Effector memory CD4-positive, alpha-beta T cell (primary cell): ENCODE results near the gene HAUS8.
"Not testable (repeated sequence)": the region's sequence is repeated elsewhere in the genome, so short reads cannot be mapped to it uniquely, and the experiment has no call there.

Experiments used
- DNase-seq, 3 donors: peaks; one replicate each; pipeline ENCODE4 v3.0.0-alpha.2; 2020
- H3K27ac ChIP-seq: 2 replicates; pipeline ENCODE4 v1.7.0; 2013; ENCODE audit warnings: mild to moderate bottlenecking, low read length, moderate library complexity; ENCODE audit not compliant: insufficient read depth, poor library complexity, severe bottlenecking
- H3K27me3 ChIP-seq: replicated peaks from 2 replicates; pipeline ENCODE4 v1.7.0; 2013; ENCODE audit warnings: mild to moderate bottlenecking, low read length; ENCODE audit not compliant: insufficient read depth, control insufficient read depth, poor library complexity, severe bottlenecking
- H3K36me3 ChIP-seq: 2 replicates; pipeline ENCODE4 v1.7.0; 2013; ENCODE audit warnings: mild to moderate bottlenecking, low read length, moderate library complexity; ENCODE audit not compliant: control insufficient read depth, insufficient read depth
- H3K4me1 ChIP-seq: 2 replicates; pipeline ENCODE4 v1.7.0; 2013; ENCODE audit warnings: low read length, mild to moderate bottlenecking; ENCODE audit not compliant: control insufficient read depth, insufficient read depth, poor library complexity, severe bottlenecking
- H3K4me3 ChIP-seq: 2 replicates; pipeline ENCODE4 v1.7.0; 2013; ENCODE audit warnings: low read length, low read depth, mild to moderate bottlenecking; ENCODE audit not compliant: insufficient read depth, poor library complexity, severe bottlenecking
- H3K9me3 ChIP-seq: 2 replicates; pipeline ENCODE4 v1.7.0; 2013; ENCODE audit warnings: mild to moderate bottlenecking, low read length, moderate library complexity; ENCODE audit not compliant: control insufficient read depth

HAUS8 gene

GRCh38 chr19:17112271-17112670, 37.0 kb upstream of the HAUS8 start:
- no peaks in the 10 kb centered on the region for H3K4me1 ChIP-seq
- no peaks in the 10 kb centered on the region for H3K9me3 ChIP-seq
- DNase-seq = no peak
- no peak overlapping the region for H3K4me3 ChIP-seq
- peaks cover 21% of the 10 kb centered on the region for H3K36me3 ChIP-seq
- H3K27me3 ChIP-seq = no peaks in the 10 kb centered on the region
- no peak overlapping the region for H3K27ac ChIP-seq

GRCh38 chr19:17111766-17112165, 36.5 kb upstream of the HAUS8 start:
- Histone ChIP-seq H3K9me3 (no peaks in the 10 kb centered on the region), H3K36me3 (peaks cover 22% of the 10 kb centered on the region), H3K27me3 (no peaks in the 10 kb centered on the region), H3K4me1 (no peaks in the 10 kb centered on the region), H3K27ac (no peak overlapping the region), H3K4me3 (no peak overlapping the region)
- no peak for DNase-seq

GRCh38 chr19:17110599-17110966, 35.3 kb upstream of the HAUS8 start:
- Histone ChIP-seq H3K4me3 (no peak overlapping the region), H3K4me1 (no peaks in the 10 kb centered on the region), H3K27ac (no peak overlapping the region)

GRCh38 chr19:17109962-17110598, 34.8 kb upstream of the HAUS8 start:
- peaks cover 29% of the 10 kb centered on the region for H3K36me3 ChIP-seq
- H3K4me1 ChIP-seq = no peaks in the 10 kb centered on the region
- H3K27ac ChIP-seq = no peak overlapping the region
- H3K27me3 ChIP-seq = no peaks in the 10 kb centered on the region
- no peak overlapping the region for H3K4me3 ChIP-seq
- no peak for DNase-seq
- H3K9me3 ChIP-seq = no peaks in the 10 kb centered on the region

More at GRCh38 chr19:17110599-17110966, 35.3 kb upstream of the HAUS8 start:
- H3K36me3 ChIP-seq = peaks cover 29% of the 10 kb centered on the region
- H3K27me3 ChIP-seq = no peaks in the 10 kb centered on the region
- no peaks in the 10 kb centered on the region for H3K9me3 ChIP-seq
- DNase-seq = no peak

GRCh38 chr19:17109300-17109699, 34.0 kb upstream of the HAUS8 start:
- DNase-seq = no peak
- no peaks in the 10 kb centered on the region for H3K9me3 ChIP-seq
- no peak overlapping the region for H3K27ac ChIP-seq
- peaks cover 26% of the 10 kb centered on the region for H3K36me3 ChIP-seq
- H3K4me3 ChIP-seq = no peak overlapping the region
- no peaks in the 10 kb centered on the region for H3K27me3 ChIP-seq
- no peaks in the 10 kb centered on the region for H3K4me1 ChIP-seq

- no peak for DNase-seq
- Histone ChIP-seq H3K27ac (no peak overlapping the region), H3K4me3 (no peak overlapping the region), H3K4me1 (no peaks in the 10 kb centered on the region), H3K36me3 (peaks cover 26% of the 10 kb centered on the region), H3K27me3 (no peaks in the 10 kb centered on the region), H3K9me3 (no peaks in the 10 kb centered on the region)
These were observed 33.2 kb upstream of the HAUS8 start for GRCh38 chr19:17108453-17108784.

GRCh38 chr19:17107546-17108452, 32.5 kb upstream of the HAUS8 start:
- H3K4me1 ChIP-seq = no peaks in the 10 kb centered on the region
- no peaks in the 10 kb centered on the region for H3K27me3 ChIP-seq
- peaks cover 33% of the 10 kb centered on the region for H3K36me3 ChIP-seq
- DNase-seq = no peak
- no peak overlapping the region for H3K27ac ChIP-seq
- H3K9me3 ChIP-seq = no peaks in the 10 kb centered on the region
- no peak overlapping the region for H3K4me3 ChIP-seq

GRCh38 chr19:17106964-17107363, 31.7 kb upstream of the HAUS8 start:
- H3K27ac ChIP-seq, H3K27me3 ChIP-seq, H3K9me3 ChIP-seq, DNase-seq, H3K4me3 ChIP-seq, H3K4me1 ChIP-seq: not testable (repeated sequence)
- H3K36me3 ChIP-seq = peaks cover 39% of the 10 kb centered on the region

DNA sequence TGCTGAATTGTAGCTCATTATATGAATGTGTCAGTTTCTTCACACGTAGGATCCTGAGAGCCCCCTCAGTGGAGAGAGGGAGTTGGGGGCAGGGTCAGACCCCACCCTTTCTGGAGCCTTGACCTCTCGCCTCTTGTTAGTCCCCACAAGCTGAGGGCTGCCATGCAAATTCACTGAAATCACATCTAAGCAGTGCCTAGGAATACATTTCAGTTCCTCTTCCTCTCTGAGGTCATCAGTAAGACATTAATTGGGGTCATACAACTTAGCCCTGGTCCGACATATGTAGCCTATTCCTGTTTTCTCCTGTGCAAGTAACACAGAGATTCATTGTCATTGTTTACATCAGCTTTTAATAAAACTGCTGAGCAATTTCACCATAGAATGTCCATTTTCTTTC, 30.3 kb upstream of the HAUS8 start:
- no peaks in the 10 kb centered on the region for H3K9me3 ChIP-seq
- H3K27ac ChIP-seq = no peak overlapping the region
- H3K36me3 ChIP-seq = peaks cover 43% of the 10 kb centered on the region
- DNase-seq = no peak
- H3K4me1 ChIP-seq = no peaks in the 10 kb centered on the region
- no peaks in the 10 kb centered on the region for H3K27me3 ChIP-seq
- no peak overlapping the region for H3K4me3 ChIP-seq

- Histone ChIP-seq H3K9me3 (no peaks in the 10 kb centered on the region), H3K4me1 (no peaks in the 10 kb centered on the region), H3K27ac (no peak overlapping the region), H3K36me3 (peaks cover 38% of the 10 kb centered on the region), H3K27me3 (no peaks in the 10 kb centered on the region), H3K4me3 (no peak overlapping the region)
- no peak for DNase-seq
These were observed 29.4 kb upstream of the HAUS8 start for GRCh38 chr19:17104679-17105078.
